Suppressor macrophage (primary cell): ENCODE measurements around the gene SOBP.
A peak's percentile ranks its signal among the peaks of the same experiment; 100 is the strongest.
"Not testable (repeated sequence)": the region's sequence is repeated elsewhere in the genome, so short reads cannot be mapped to it uniquely, and the experiment has no call there.

Experiments used
- DNase-seq, 4 experiments: peaks; one replicate each; pipeline ENCODE4 v3.0.0-alpha.2; 2020 to 2022
- total RNA-seq, 17 experiments: gene quantifications; one replicate each; lab custom pipeline; 2026; ENCODE audit warnings: mixed read lengths in 6 of 17, inconsistent platforms in 3 of 17; lab: John Stamatoyannopoulos, UW

Gene SOBP
- total RNA-seq, result 0.04 to 3.9 (median 0.14) reads per million in 17 experiments

- peak in 3 of 4 experiments; percentile 8 to 53 (median 42) for DNase-seq
These were observed at the start of gene SOBP for GRCh38 chr6:107489636-107490565. Gene SOBP, plus strand, starts transcription at chr6:107490117. Its CDS starts 500 bp downstream, at chr6:107490617.

GRCh38 chr6:107440936-107441335 is 49.0 kb upstream of the SOBP start:
- no peak for DNase-seq

- no peak for DNase-seq
These were observed 48.2 kb upstream of the SOBP start for GRCh38 chr6:107441682-107442081.

GRCh38 chr6:107442938-107443607 is 46.8 kb upstream of the SOBP start:
- DNase-seq, result no peak

- no peak for DNase-seq
These were observed 46.2 kb upstream of the SOBP start for GRCh38 chr6:107443608-107444267.

- no peak for DNase-seq
These were observed 45.6 kb upstream of the SOBP start for GRCh38 chr6:107444277-107444676.

DNA sequence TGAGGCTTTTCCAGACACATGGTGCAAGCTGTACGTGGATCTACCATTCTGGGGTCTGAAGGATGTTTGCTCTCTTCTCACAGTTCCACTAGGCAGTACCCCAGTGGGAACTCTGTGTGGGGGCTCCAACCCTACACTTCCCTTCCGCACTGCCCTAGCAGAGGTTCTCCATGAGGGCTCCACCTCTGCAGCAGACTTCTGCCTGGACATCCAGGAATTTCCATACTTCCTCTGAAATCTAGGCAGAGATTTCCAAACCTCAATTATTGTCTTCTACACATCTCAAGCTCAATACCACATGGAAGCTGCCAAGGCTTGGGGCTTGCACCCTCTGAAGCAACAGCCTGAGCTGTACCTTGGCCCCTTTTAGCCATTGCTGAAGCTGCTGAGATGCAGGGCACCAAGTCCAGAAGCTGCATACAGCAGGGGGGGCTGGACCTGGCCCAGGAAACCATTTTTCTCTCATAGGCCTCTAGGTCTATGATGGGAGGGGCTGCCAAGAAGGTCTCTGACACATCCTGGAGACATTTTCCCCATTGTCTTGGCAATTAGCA is 42.2 kb upstream of the SOBP start:
- no peak for DNase-seq

- DNase-seq, result no peak
These were observed 41.1 kb upstream of the SOBP start for GRCh38 chr6:107448776-107449175.

DNA sequence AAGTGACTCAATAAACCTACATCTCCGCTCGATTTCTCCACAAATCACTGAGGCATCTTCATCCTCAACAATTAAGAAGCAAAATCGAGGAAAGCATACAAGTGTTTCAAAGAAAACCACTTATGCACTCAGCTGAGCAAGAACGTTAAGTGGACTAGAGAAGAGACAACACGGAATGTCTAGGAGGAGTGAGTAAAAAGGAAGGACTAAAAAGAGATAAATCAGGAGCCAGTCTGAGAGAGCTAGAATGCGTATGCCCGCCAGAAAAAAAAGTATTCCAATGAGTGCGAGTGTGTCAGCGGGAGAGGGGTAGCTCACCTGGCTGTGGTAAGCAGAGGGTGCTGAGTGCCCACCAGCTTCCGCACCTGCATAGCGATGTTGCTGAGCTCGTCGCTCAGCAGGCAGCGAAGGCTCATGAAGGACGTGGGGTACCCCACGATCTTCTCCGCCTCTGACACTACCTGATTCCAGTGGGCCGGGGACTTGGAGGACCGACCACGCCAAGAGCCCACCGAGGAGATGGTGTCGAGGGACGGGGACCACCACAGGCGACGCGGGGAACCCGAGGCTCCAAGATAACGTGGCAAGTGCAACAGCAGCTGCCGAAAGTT is 31.1 kb upstream of the SOBP start:
- peak in 3 of 4 experiments; percentile 2 to 13 (median 8) for DNase-seq

- DNase-seq, result peak; percentile 99 to 100 (median 100)
These were observed 30.4 kb upstream of the SOBP start, which contains the start of gene PDSS2 for GRCh38 chr6:107459283-107460082. Gene PDSS2, minus strand, starts transcription at chr6:107459564. Its CDS starts 279 bp downstream, at chr6:107459285.

DNA sequence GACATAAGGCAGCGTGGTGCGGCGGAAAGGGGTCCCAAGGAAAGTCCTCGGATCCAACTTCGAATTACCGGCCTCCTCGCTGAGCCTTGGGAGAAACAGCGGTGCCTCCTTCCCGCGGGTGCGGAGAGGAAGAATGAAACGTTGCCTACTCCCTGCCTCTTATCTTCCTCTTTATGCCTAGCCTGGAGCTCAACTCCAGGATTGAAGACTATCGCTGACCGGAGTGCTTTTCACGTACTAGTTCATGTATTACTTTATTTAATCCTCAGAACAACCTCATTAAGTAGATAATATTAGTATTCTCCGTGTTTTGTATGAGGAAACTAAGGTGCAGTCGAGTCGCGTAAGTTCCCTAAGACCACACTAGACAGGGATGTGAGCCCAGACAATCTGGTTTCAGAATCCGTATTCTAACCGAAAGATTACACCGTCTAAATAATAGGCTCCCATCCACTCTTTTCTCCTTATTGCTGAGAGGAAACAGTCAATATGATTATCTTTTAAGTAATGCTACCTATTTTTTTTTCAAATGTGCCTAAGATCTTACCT is 29.8 kb upstream of the SOBP start:
- DNase-seq, result peak in 3 of 4 experiments; percentile 64 to 80 (median 75)

DNA sequence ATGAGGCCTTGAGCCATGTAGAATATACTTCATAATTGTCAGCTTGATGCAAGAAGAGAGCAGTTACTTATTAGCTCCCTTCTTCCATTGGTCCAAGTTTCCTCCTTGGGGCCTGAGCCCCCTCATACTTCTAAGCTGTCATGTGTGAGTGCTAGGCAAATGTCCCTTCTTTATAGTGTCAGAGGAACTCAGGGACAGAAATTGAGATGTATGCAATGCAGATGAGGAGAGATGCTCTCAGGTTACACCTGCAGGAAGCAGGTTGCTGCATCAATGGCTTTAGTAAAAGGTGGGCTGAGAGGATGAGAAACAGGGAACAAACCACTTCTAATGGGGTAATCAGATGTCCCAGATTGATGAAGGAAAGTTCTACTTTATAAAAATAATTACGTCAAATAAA is 23.9 kb upstream of the SOBP start:
- no peak for DNase-seq

- DNase-seq, result no peak
These were observed 19.6 kb upstream of the SOBP start for GRCh38 chr6:107470364-107470763.

GRCh38 chr6:107473660-107474059 is 16.3 kb upstream of the SOBP start:
- DNase-seq, result no peak

GRCh38 chr6:107475360-107475759 is 14.6 kb upstream of the SOBP start:
- DNase-seq, result not testable (repeated sequence)

GRCh38 chr6:107475826-107476225 is 14.1 kb upstream of the SOBP start:
- not testable (repeated sequence) for DNase-seq

- no peak for DNase-seq
These were observed 10.7 kb upstream of the SOBP start for GRCh38 chr6:107479089-107479690.

- DNase-seq, result no peak
These were observed 4.8 kb upstream of the SOBP start for GRCh38 chr6:107485157-107485556.

DNA sequence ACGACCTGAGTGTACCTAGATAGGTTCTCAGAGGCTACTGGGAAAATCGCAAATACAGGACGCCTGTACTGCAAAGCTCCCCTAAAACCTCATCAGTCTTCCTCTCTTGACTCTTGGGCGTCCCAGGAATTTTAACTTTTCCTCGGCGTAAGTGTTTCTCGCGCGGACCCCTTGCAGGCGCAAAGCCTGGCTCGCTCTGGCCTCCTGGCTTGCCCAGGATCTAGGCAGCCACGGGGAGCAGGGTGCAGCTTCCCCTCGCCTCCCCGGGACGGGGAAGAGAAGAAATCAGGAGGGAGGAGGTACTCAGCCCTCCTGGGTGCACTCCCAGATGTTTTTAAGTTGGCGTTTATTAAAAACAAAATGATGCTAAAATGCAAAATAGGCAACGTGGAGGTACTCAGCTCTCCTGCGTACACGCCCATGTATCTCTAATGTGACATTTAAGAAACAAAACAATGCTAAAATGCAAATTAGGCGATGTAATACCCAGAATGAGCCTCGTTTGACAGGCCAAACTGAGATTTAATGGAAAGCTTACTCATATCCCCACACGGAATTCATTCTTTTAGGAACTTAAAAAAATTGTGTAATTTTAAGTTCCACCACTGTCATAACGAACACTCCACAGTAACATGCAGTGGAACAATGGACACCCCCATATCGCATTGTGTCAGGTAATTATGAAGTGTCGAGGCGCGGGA is 1.6 kb upstream of the SOBP start:
- DNase-seq, result peak in 3 of 4 experiments; percentile 6 to 42 (median 34)
